ENCODE data around the gene NHERF1. TPM values are rescaled to one million over a fixed set of nuclear protein-coding genes. Genes with fewer than 3 reads are reported as not detected.
A peak's percentile ranks its signal among the peaks of the same experiment; 100 is the strongest.

NHERF1 gene
- total RNA-seq, 3 donors from 2014 or later, result 15.8 to 82.8 (median 36.4) TPM

DNA sequence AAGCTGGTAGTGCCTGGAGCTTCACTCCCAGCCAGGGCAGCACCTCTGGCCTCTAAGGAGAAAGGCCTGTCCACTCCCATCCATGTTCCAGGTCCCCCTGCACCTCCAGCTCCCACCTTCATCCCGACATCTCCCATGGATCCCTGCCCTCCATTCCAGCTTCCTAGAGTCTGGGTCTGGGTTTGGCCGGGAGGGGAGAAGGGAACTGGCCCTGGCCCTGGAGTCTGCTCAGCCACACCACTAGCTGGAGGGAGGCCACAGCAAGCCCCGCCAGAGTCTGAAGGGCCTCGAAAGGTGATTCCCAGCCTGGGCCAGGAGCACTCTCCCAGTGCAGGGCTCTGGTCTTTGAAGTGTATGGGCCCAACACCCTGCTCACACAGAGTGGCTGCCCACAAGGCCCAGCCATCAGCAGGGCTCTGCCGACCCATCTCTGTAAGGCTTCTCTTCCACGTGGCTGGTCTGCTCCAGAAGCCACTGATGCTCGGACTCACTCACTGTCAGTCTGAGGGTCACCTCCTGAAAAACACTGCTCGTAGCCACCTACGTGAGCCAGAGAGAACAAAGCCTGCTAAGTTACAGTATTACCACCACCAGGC lies 23.0 kb downstream of the NHERF1 start:
- no peak overlapping the region for H3K4me3 ChIP-seq
- no peaks in the 10 kb centered on the region for H3K27me3 ChIP-seq
- H3K4me1 ChIP-seq, result peaks cover 12 to 14% of the 10 kb centered on the region in 2 donors
- no peaks in the 10 kb centered on the region for H3K36me3 ChIP-seq
- H3K9me3 ChIP-seq, result no peaks in the 10 kb centered on the region
- intact Hi-C loops (cut with DNase I; ENCODE audit: low total_unique reads), result no loop called here
- no peak for TF ChIP-seq POLR2A (IDR thresholded peaks at IDR 0.05)
- no peak for TF ChIP-seq POLR2AphosphoS5 (IDR thresholded peaks at IDR 0.05)
- TF ChIP-seq CTCF (IDR thresholded peaks at IDR 0.05), result no peak
- DNase-seq (ENCODE audit: low spot score in 2 of 2), result no peak
- H3K27ac ChIP-seq, result no peak overlapping the region

- intact Hi-C loops (cut with DNase I; ENCODE audit: low total_unique reads), result loop anchor here (2.0 kb wide), 1 partner anchor 27 kb away; no protein-coding TSS in a partner anchor
- TF ChIP-seq POLR2A (IDR thresholded peaks at IDR 0.05) (no peak), CTCF (IDR thresholded peaks at IDR 0.05) (no peak), POLR2AphosphoS5 (IDR thresholded peaks at IDR 0.05) (no peak)
- H3K4me3 ChIP-seq, result no peak overlapping the region
- no peaks in the 10 kb centered on the region for H3K36me3 ChIP-seq
- H3K9me3 ChIP-seq, result no peaks in the 10 kb centered on the region
- H3K4me1 ChIP-seq, result peaks cover 12 to 17% of the 10 kb centered on the region in 2 donors
- H3K27ac ChIP-seq, result no peak overlapping the region
- H3K27me3 ChIP-seq, result no peaks in the 10 kb centered on the region
- DNase-seq (ENCODE audit: low spot score in 2 of 2), result no peak
Measured at GRCh38 chr17:74772053-74772452, 23.6 kb downstream of the NHERF1 start.

GRCh38 chr17:74773414-74773813 lies 25.0 kb downstream of the NHERF1 start:
- Histone ChIP-seq H3K4me1 (peaks cover 6 to 13% of the 10 kb centered on the region in 2 donors), H3K9me3 (no peaks in the 10 kb centered on the region), H3K27me3 (no peaks in the 10 kb centered on the region), H3K36me3 (no peaks in the 10 kb centered on the region), H3K4me3 (no peak overlapping the region), H3K27ac (no peak overlapping the region)
- no peak for TF ChIP-seq CTCF (IDR thresholded peaks at IDR 0.05)
- DNase-seq (ENCODE audit: low spot score in 2 of 2), result no peak
- intact Hi-C loops (cut with DNase I; ENCODE audit: low total_unique reads), result loop anchor here (2.0 kb wide), 1 partner anchor 29 kb away; no protein-coding TSS in a partner anchor

- no peak overlapping the region for H3K4me3 ChIP-seq
- no peak overlapping the region for H3K27ac ChIP-seq
- peaks cover 6 to 13% of the 10 kb centered on the region in 2 donors for H3K4me1 ChIP-seq
- TF ChIP-seq POLR2A (IDR thresholded peaks at IDR 0.05) (no peak), POLR2AphosphoS5 (IDR thresholded peaks at IDR 0.05) (no peak), CTCF (IDR thresholded peaks at IDR 0.05) (no peak)
- intact Hi-C loops (cut with DNase I; ENCODE audit: low total_unique reads), result loop anchor here (2.0 kb wide), 1 partner anchor 29 kb away; no protein-coding TSS in a partner anchor
- DNase-seq (ENCODE audit: low spot score in 2 of 2), result no peak
- H3K9me3 ChIP-seq, result no peaks in the 10 kb centered on the region
- H3K27me3 ChIP-seq, result no peaks in the 10 kb centered on the region
- H3K36me3 ChIP-seq, result no peaks in the 10 kb centered on the region
Measured at GRCh38 chr17:74773871-74774286, 25.5 kb downstream of the NHERF1 start.

DNA sequence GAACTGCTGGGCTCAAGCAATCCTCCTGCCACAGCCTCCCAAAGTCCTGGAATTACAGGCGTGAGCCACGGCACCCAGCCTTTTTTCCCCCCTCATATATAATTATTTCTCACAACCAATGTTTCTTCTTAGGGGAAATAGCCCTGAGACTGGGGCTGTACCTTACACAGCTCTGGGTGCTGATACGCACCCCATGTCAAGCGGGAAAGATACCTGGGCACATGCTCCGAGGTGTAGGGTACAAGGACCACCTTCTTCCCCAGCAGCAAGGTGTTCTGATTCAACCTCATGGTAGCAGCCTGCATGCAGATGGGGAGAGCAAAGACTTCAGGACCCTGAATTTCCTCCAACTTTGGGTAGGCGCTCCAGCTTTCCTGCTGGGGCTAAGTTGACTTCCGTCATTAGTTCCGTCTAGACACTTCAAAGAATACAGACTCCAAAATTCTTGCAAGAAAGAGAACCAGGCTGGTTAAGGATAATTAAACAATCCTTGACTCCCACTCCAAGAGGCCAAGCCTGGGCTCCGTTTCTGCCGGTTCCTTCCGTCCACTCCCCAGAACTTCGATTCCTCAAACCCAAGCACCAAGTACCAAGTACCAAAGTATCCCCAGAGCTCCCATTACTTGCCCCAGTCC lies 27.1 kb downstream of the NHERF1 start:
- Histone ChIP-seq H3K27ac (peak overlapping the region; percentile 82 to 87), H3K4me1 (peaks cover 6 to 13% of the 10 kb centered on the region in 2 donors), H3K9me3 (no peaks in the 10 kb centered on the region), H3K27me3 (no peaks in the 10 kb centered on the region), H3K36me3 (no peaks in the 10 kb centered on the region), H3K4me3 (peak overlapping the region; percentile 73 to 96 (median 86))
- DNase-seq (ENCODE audit: low spot score in 2 of 2), result no peak
- no peak for TF ChIP-seq POLR2AphosphoS5 (IDR thresholded peaks at IDR 0.05)
- no peak for TF ChIP-seq CTCF (IDR thresholded peaks at IDR 0.05)
- TF ChIP-seq POLR2A (IDR thresholded peaks at IDR 0.05), result no peak
- intact Hi-C loops (cut with DNase I; ENCODE audit: low total_unique reads), result no loop called here

All from breast epithelium (tissue), 4 donors.